HCT116 (cell line): Measurements from ENCODE around the gene FGF14. TPM values are rescaled to one million over a fixed set of nuclear protein-coding genes. Genes with fewer than 3 reads are reported as not detected.

Source experiments
- ATAC-seq: fragments of 200-7000 bp; cut with Tn5 transposase; 2 replicates; pipeline ENCODE4 v1.9.1; 2020; ENCODE audit warnings: mild to moderate bottlenecking, moderate library complexity
- BruUV-seq: library from RNA; stranded (reverse); fragments of 400-500 nt; replicated peaks from 2 replicates; lab custom pipeline; 2021; lab: Mats Ljungman, UMichigan
- CTCF ChIA-PET: fragments of 300-600 bp; sonication (Branson Sonifier 250); formaldehyde crosslinking; loops from one replicate; lab custom pipeline; 2021; ENCODE audit warnings: antibody characterized with exemption; lab: Charles Lee
- POLR2A ChIA-PET: fragments of 300-600, 350-600 bp; sonication (Branson Sonifier 250); formaldehyde crosslinking; loops from one replicate; lab custom pipeline; 2021; ENCODE audit warnings: antibody characterized with exemption; lab: Charles Lee
- RAD21 ChIA-PET, 2 experiments: fragments of 300-600 bp; sonication (Branson Sonifier 250); formaldehyde crosslinking; loops; one replicate each; lab custom pipeline; 2023; ENCODE audit warnings: low total read pairs in 2 of 2; ENCODE audit not compliant: uncharacterized antibody in 2 of 2, unreplicated experiment in 2 of 2, low non-redundant PET in 1 of 2; lab: Charles Lee
- DNase-seq: peaks from one replicate; pipeline ENCODE4 v3.0.0-alpha.2; 2010; ENCODE audit warnings: low read depth, low spot score
- H2AFZ ChIP-seq: fragments of 200-600 bp; shearing (Covaris generic), sonication (generic); 2 replicates; pipeline ENCODE4 v1.6.1; 2017; ENCODE audit warnings: low read depth, mixed run types, mixed read lengths, antibody characterized with exemption, low read length; ENCODE audit not compliant: poor library complexity, severe bottlenecking
- H3K27ac ChIP-seq: 2 replicates; pipeline ENCODE4 v1.5.1; 2012; ENCODE audit warnings: low read depth, low read length
- H3K27me3 ChIP-seq: fragments of 200-600 bp; sonication (generic); 2 replicates; pipeline ENCODE4 v1.6.1; 2016; ENCODE audit warnings: mixed run types, low read length, mixed read lengths; ENCODE audit not compliant: insufficient read depth
- H3K36me3 ChIP-seq, 2 experiments: fragments of 200-500 bp in 1 of 2; fragments of 200-600 bp in 1 of 2; sonication (Bioruptor generic) in 1 of 2; sonication (generic) in 1 of 2; 2 replicates each; pipeline versions ENCODE4 v1.5.1 to v1.6.1; 2014 to 2016; ENCODE audit warnings: low read length in 2 of 2, inconsistent platforms in 1 of 2, mixed read lengths in 1 of 2, mixed run types in 1 of 2; ENCODE audit not compliant: insufficient read depth in 2 of 2, control insufficient read depth in 1 of 2
- H3K4me1 ChIP-seq, 2 experiments: fragments of 200-600 bp in 1 of 2; sonication (generic) in 1 of 2; 2 replicates each; pipeline versions ENCODE4 v1.5.1 to v1.6.1; 2012 to 2017; ENCODE audit warnings: low read length in 2 of 2, inconsistent platforms in 1 of 2, mild to moderate bottlenecking in 1 of 2, mixed read lengths in 1 of 2, mixed run types in 1 of 2, moderate library complexity in 1 of 2; ENCODE audit not compliant: insufficient read depth in 2 of 2, control insufficient read depth in 1 of 2
- H3K4me2 ChIP-seq: fragments of 200-600 bp; sonication (generic); 2 replicates; pipeline ENCODE4 v1.6.1; 2017; ENCODE audit warnings: mixed run types, low read length, mixed read lengths
- H3K4me3 ChIP-seq, 2 experiments: fragments of 200-600 bp in 1 of 2; sonication (generic) in 1 of 2; replicated peaks in 1 of 2; 2 replicates each; pipeline ENCODE4 v1.5.1; 2011 to 2016; ENCODE audit warnings: low read length in 2 of 2, control low read depth in 1 of 2, low read depth in 1 of 2, mild to moderate bottlenecking in 1 of 2, mixed read lengths in 1 of 2, mixed run types in 1 of 2
- H3K79me2 ChIP-seq: fragments of 200-600 bp; sonication (generic); 2 replicates; pipeline ENCODE4 v1.6.1; 2017; ENCODE audit warnings: mild to moderate bottlenecking, mixed run types, low read length, moderate library complexity, mixed read lengths; ENCODE audit not compliant: insufficient read depth
- H3K9ac ChIP-seq: fragments of 200-600 bp; sonication (generic); 2 replicates; pipeline ENCODE4 v1.6.1; 2016; ENCODE audit warnings: low read length, mixed read lengths
- H3K9me2 ChIP-seq: fragments of 200-600 bp; sonication (generic), shearing (Covaris generic); 2 replicates; pipeline ENCODE4 v1.6.1; 2017; ENCODE audit warnings: mixed run types, mild to moderate bottlenecking, moderate library complexity; ENCODE audit not compliant: insufficient read depth
- H3K9me3 ChIP-seq, 2 experiments: fragments of 200-500 bp in 1 of 2; fragments of 200-600 bp in 1 of 2; sonication (Bioruptor generic) in 1 of 2; sonication (generic) in 1 of 2; 2 replicates each; pipeline ENCODE4 v1.6.1; 2014 to 2017; ENCODE audit warnings: low read length in 2 of 2, mixed read lengths in 2 of 2, inconsistent platforms in 1 of 2, low read depth in 1 of 2, mild to moderate bottlenecking in 1 of 2, mixed run types in 1 of 2, moderate library complexity in 1 of 2; ENCODE audit not compliant: control insufficient read depth in 1 of 2, insufficient read depth in 1 of 2
- H4K20me1 ChIP-seq: fragments of 200-600 bp; sonication (generic), shearing (Covaris generic); 2 replicates; pipeline ENCODE4 v1.6.1; 2017; ENCODE audit warnings: mixed run types, mild to moderate bottlenecking, moderate library complexity; ENCODE audit not compliant: insufficient read depth
- ATF3 ChIP-seq: IDR thresholded peaks from 2 replicates; pipeline ENCODE4 v1.6.1; 2012
- CBX3 ChIP-seq: IDR thresholded peaks from 2 replicates; pipeline ENCODE4 v1.6.1; 2012; ENCODE audit warnings: low read depth
- EGR1 ChIP-seq: IDR thresholded peaks from 2 replicates; pipeline ENCODE4 v1.6.1; 2012; ENCODE audit warnings: low read depth
- FOSL1 ChIP-seq: IDR thresholded peaks from 2 replicates; pipeline ENCODE4 v1.6.1; 2012; ENCODE audit warnings: low read depth
- JUND ChIP-seq: IDR thresholded peaks from 2 replicates; pipeline ENCODE4 v1.6.1; 2012
- POLR2A ChIP-seq: IDR thresholded peaks from 2 replicates; pipeline ENCODE4 v1.7.0; 2011; ENCODE audit warnings: borderline replicate concordance; ENCODE audit not compliant: insufficient read depth, insufficient read length; ENCODE audit errors: extremely low read depth
- REST ChIP-seq: IDR thresholded peaks from 2 replicates; pipeline ENCODE4 v1.6.1; 2012; ENCODE audit warnings: low read depth
- TCF7L2 ChIP-seq: IDR thresholded peaks from 2 replicates; pipeline ENCODE4 v1.7.0; 2011; ENCODE audit warnings: borderline replicate concordance, inconsistent platforms; ENCODE audit not compliant: insufficient read depth, insufficient read length; ENCODE audit errors: extremely low read depth
- intact Hi-C: fragments of 100-400 bp; cut with micrococcal nuclease; formaldehyde crosslinking; loops from 2 replicates; pipeline ENCODE4 v1.10.0; 2022
- total RNA-seq: library from RNA; stranded (reverse); gene quantifications from one replicate; pipeline ENCODE4 v1.2.1, GENCODE V29; 2021; ENCODE audit not compliant: unreplicated experiment
- TF ChIP-seq, protein P1 (sequence below): IDR thresholded peaks from 2 replicates; pipeline ENCODE4 v1.6.1; 2012

The FGF14 gene
- total RNA-seq, 1 experiment from 2014 or later: not detected

DNA sequence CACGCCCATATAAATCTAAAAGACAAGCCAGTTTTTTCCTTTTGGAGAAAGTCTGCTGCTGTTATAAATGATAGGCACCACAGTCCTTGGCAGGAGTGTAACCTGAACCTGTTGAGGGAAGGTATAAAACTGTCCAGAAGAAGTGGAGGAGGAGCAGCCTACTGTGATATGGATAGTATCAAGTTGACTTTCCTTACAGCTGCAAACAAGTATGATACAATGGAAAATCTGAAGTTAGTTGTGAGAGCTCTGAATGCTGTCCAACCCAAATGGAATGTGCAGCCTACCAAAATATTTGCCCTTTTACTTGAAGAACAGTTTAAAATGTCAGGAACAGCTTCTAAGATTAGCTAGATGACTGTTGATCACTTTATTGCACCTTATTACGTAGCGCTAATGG is 399.6 kb downstream of the FGF14 start (continued):
- TF ChIP-seq, protein P1, sequence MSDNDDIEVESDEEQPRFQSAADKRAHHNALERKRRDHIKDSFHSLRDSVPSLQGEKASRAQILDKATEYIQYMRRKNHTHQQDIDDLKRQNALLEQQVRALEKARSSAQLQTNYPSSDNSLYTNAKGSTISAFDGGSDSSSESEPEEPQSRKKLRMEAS: no peak
- no peak for TF ChIP-seq FOSL1

GRCh38 chr13:102000764-102001163 is 401.1 kb downstream of the FGF14 start:
- Histone ChIP-seq H3K4me3 (no peak overlapping the region), H3K9me2 (no peaks in the 10 kb centered on the region), H4K20me1 (no peaks in the 10 kb centered on the region), H3K79me2 (no peaks in the 10 kb centered on the region), H3K4me1 (no peaks in the 10 kb centered on the region), H3K4me2 (no peak overlapping the region), H3K9me3 (peaks cover 0 to 11% of the 10 kb centered on the region in 2 experiments; a peak in 2 of 4 replicates), H3K27ac (no peak overlapping the region), H2AFZ (no peak overlapping the region), H3K36me3 (no peaks in the 10 kb centered on the region), H3K27me3 (no peaks in the 10 kb centered on the region), H3K9ac (no peak overlapping the region)
- intact Hi-C loops: no loop called here
- ATAC-seq: no peak
- BruUV-seq: no TSS peak
- ChIA-PET RAD21 (no interaction called here), CTCF (no interaction called here), POLR2A (no interaction called here)
- no peak for DNase-seq
- TF ChIP-seq EGR1 (no peak), CBX3 (no peak), JUND (no peak), TCF7L2 (no peak), REST (no peak), ATF3 (no peak), POLR2A (no peak)
- TF ChIP-seq, protein P1: no peak
